22Rv1 (cell line): ENCODE measurements around the gene CDCA7L.

Experiments
- CTCF ChIP-seq: fragments of 450-650 bp; IDR thresholded peaks from 2 replicates; pipeline ENCODE4 v1.5.1; 2017; ENCODE audit warnings: mild to moderate bottlenecking
- ZFX ChIP-seq: fragments of 450-650 bp; IDR thresholded peaks from 2 replicates; pipeline ENCODE4 v1.6.1; 2017; ENCODE audit warnings: antibody characterized with exemption, borderline replicate concordance

- TF ChIP-seq CTCF, result no peak
- TF ChIP-seq ZFX, result no peak
Observed at GRCh38 chr7:21869785-21870402, 75.8 kb downstream of the CDCA7L start.
